HepG2 (cell line): ENCODE results near the gene MPST. TPM values are rescaled to one million over a fixed set of nuclear protein-coding genes. Genes with fewer than 3 reads are reported as not detected.
A peak's percentile ranks its signal among the peaks of the same experiment; 100 is the strongest.

ENCODE experiments used
- ATAC-seq: fragments of 200-7000 bp; cut with Tn5 transposase; 3 replicates; pipeline ENCODE4 v1.9.1; 2020; ENCODE audit warnings: mild to moderate bottlenecking, moderate library complexity
- BruUV-seq: library from RNA; stranded (reverse); fragments of 400-500 nt; replicated peaks from 2 replicates; lab custom pipeline; 2021; lab: Mats Ljungman, UMichigan
- CTCF ChIA-PET: fragments of 300-600 bp; formaldehyde crosslinking; extraction: SDS; loops from one replicate; lab custom pipeline; 2021; ENCODE audit warnings: low total read pairs, inconsistent platforms, low intra/inter-chr PET ratio; lab: Yijun Ruan, JAX
- POLR2A ChIA-PET: fragments of 350-600 bp; sonication (Branson Sonifier 250); formaldehyde crosslinking; loops from one replicate; lab custom pipeline; 2020; ENCODE audit warnings: antibody characterized with exemption, inconsistent platforms; lab: Yijun Ruan, JAX
- DNase-seq: peaks from one replicate; pipeline ENCODE4 v3.0.0-alpha.2; 2015; ENCODE audit warnings: low spot score
- FAIRE-seq: peaks from 3 replicates; lab custom pipeline; 2011; peaks lifted over from hg19 to GRCh38; lab: Jason Lieb, UNC
- H2AFZ ChIP-seq: one replicate; pipeline ENCODE4 v1.6.1; 2011; ENCODE audit warnings: low read length, inconsistent platforms
- H3K27ac ChIP-seq: fragments of 300-600 bp; 3 replicates; pipeline ENCODE4 v1.8.0; 2011; ENCODE audit warnings: mixed run types, mild to moderate bottlenecking, mixed read lengths, low read length, inconsistent platforms; ENCODE audit not compliant: insufficient read depth; ENCODE audit errors: extremely low read length
- H3K27me3 ChIP-seq, 2 experiments: fragments of 200-600 bp in 1 of 2; 2 replicates in 1 of 2; 3 replicates in 1 of 2; pipeline versions ENCODE4 v1.6.0 to v1.8.0; 2011; ENCODE audit warnings: low read length in 2 of 2, mild to moderate bottlenecking in 2 of 2, moderate library complexity in 2 of 2, inconsistent platforms in 1 of 2; ENCODE audit not compliant: insufficient read depth in 2 of 2, control insufficient read depth in 1 of 2
- H3K36me3 ChIP-seq, 2 experiments: fragments of 200-600 bp in 1 of 2; replicated peaks in 1 of 2; 2 replicates in 1 of 2; 3 replicates in 1 of 2; pipeline versions ENCODE4 v1.5.1 to v1.8.0; 2011; ENCODE audit warnings: low read length in 2 of 2, inconsistent platforms in 1 of 2; ENCODE audit not compliant: insufficient read depth in 2 of 2, control insufficient read depth in 1 of 2
- H3K4me1 ChIP-seq: 2 replicates; pipeline ENCODE4 v1.5.1; 2012; ENCODE audit warnings: low read length, inconsistent platforms; ENCODE audit not compliant: insufficient read depth
- H3K4me2 ChIP-seq: 2 replicates; pipeline ENCODE4 v1.6.0; 2011; ENCODE audit warnings: low read depth, low read length, inconsistent platforms
- H3K4me3 ChIP-seq, 3 experiments: fragments of 200-600 bp in 1 of 3; sonication (generic), shearing (Covaris generic) in 1 of 3; replicated peaks in 1 of 3; 2 replicates each; pipeline ENCODE4 v1.5.1; 2011 to 2016; ENCODE audit warnings: low read length in 3 of 3, inconsistent platforms in 2 of 3, low read depth in 2 of 3, mild to moderate bottlenecking in 2 of 3, control low read depth in 1 of 3, mixed read lengths in 1 of 3; ENCODE audit not compliant: insufficient read depth in 1 of 3
- H3K79me2 ChIP-seq: one replicate; pipeline ENCODE4 v1.6.1; 2011; ENCODE audit warnings: low read length, inconsistent platforms; ENCODE audit not compliant: insufficient read depth
- H3K9ac ChIP-seq: 2 replicates; pipeline ENCODE4 v1.6.0; 2011; ENCODE audit warnings: mild to moderate bottlenecking, low read depth, low read length, inconsistent platforms; ENCODE audit not compliant: insufficient read depth
- H3K9me3 ChIP-seq: 2 replicates; pipeline ENCODE4 v1.5.1; 2012; ENCODE audit warnings: mild to moderate bottlenecking, low read length
- H4K20me1 ChIP-seq: 2 replicates; pipeline ENCODE4 v1.6.0; 2011; ENCODE audit warnings: inconsistent platforms, mild to moderate bottlenecking, low read length, moderate library complexity; ENCODE audit not compliant: insufficient read depth
- AFF4 ChIP-seq: sonication (generic); formaldehyde crosslinking; IDR thresholded peaks from 2 replicates; pipeline ENCODE4 v1.4.0; 2020; ENCODE audit warnings: missing genetic modification reagents
- ATAD3A ChIP-seq: sonication (generic); formaldehyde crosslinking; IDR thresholded peaks from 2 replicates; pipeline ENCODE4 v1.4.0; 2020; ENCODE audit warnings: missing genetic modification reagents
- KDM3A ChIP-seq: IDR thresholded peaks from 2 replicates; pipeline ENCODE4 v1.6.1; 2018; ENCODE audit warnings: low read depth, missing compliant biosample characterization
- NFYB ChIP-seq: sonication (generic); formaldehyde crosslinking; IDR thresholded peaks from 2 replicates; pipeline ENCODE4 v1.4.0; 2020; ENCODE audit warnings: missing genetic modification reagents
- SP4 ChIP-seq: sonication (generic); formaldehyde crosslinking; IDR thresholded peaks from 2 replicates; pipeline ENCODE4 v1.8.1; 2023; ENCODE audit warnings: mild to moderate bottlenecking, missing genetic modification reagents
- SRF ChIP-seq: IDR thresholded peaks from 2 replicates; pipeline ENCODE4 v1.6.1; 2011; ENCODE audit warnings: mild to moderate bottlenecking, low read depth, low read length, moderate library complexity
- SSRP1 ChIP-seq: IDR thresholded peaks from 2 replicates; pipeline ENCODE4 v1.6.1; 2016; ENCODE audit warnings: control low read depth
- TBX2 ChIP-seq: sonication (generic); formaldehyde crosslinking; IDR thresholded peaks from 2 replicates; pipeline ENCODE4 v1.5.0; 2020; ENCODE audit warnings: missing genetic modification reagents, mild to moderate bottlenecking, borderline replicate concordance
- TEAD2 ChIP-seq: sonication (generic); formaldehyde crosslinking; IDR thresholded peaks from 2 replicates; pipeline ENCODE4 v1.9.0; 2021; ENCODE audit warnings: missing genetic modification reagents
- ZC3H4 ChIP-seq: sonication (generic); formaldehyde crosslinking; IDR thresholded peaks from 2 replicates; pipeline ENCODE4 v1.4.0; 2020; ENCODE audit warnings: missing genetic modification reagents, borderline replicate concordance
- ZNF263 ChIP-seq: sonication (generic); formaldehyde crosslinking; IDR thresholded peaks from 2 replicates; pipeline ENCODE4 v1.4.0; 2020; ENCODE audit warnings: missing genetic modification reagents
- ZNF512 ChIP-seq: sonication (generic); formaldehyde crosslinking; IDR thresholded peaks from 2 replicates; pipeline ENCODE4 v1.4.0; 2020; ENCODE audit warnings: mild to moderate bottlenecking, missing genetic modification reagents
- ZNF577 ChIP-seq: sonication (generic); formaldehyde crosslinking; IDR thresholded peaks from 2 replicates; pipeline ENCODE4 v1.4.0; 2020; ENCODE audit warnings: mild to moderate bottlenecking, low read depth, missing genetic modification reagents, borderline replicate concordance
- ZNF75D ChIP-seq: sonication (generic); formaldehyde crosslinking; IDR thresholded peaks from 2 replicates; pipeline ENCODE4 v1.8.1; 2023; ENCODE audit warnings: missing genetic modification reagents, mild to moderate bottlenecking, borderline replicate concordance
- ZNF761 ChIP-seq: sonication (generic); formaldehyde crosslinking; conservative IDR thresholded peaks from 2 replicates; pipeline ENCODE4 v1.4.0; 2020; ENCODE audit warnings: mild to moderate bottlenecking, missing genetic modification reagents
- WGBS: methylation state at CpG from one replicate; pipeline ENCODE4 v1.1.6; 2017; ENCODE audit warnings: low lambda C conversion rate; 5-methylcytosine and 5-hydroxymethylcytosine counted together
- in situ Hi-C: cut with HindIII; loops from 2 replicates; pipeline ENCODE4 v1.10.0; 2017; ENCODE audit warnings: low pct_unique_long_range_greater_than_20kb; ENCODE audit not compliant: extremely low pct_ligation_motif_present
- intact Hi-C: fragments of 100-400 bp; cut with micrococcal nuclease; formaldehyde crosslinking; loops from one replicate; pipeline ENCODE4 v1.10.0; 2022; ENCODE audit not compliant: unreplicated experiment
- polyA plus RNA-seq, 8 experiments: library from polyadenylated mRNA; depleted of rRNA in 3 of 8; stranded (reverse) in 7 of 8; unstranded in 1 of 8; fragments of >200 nt; fragmentation: Illumina TruSeq in 4 of 8; extraction: Trizol in 4 of 8; gene quantifications; 2 replicates each; pipeline versions ENCODE4 v1.2.1 to v1.2.3, GENCODE V29; 2011 to 2016; ENCODE audit warnings: low read depth in 4 of 8, missing spikeins in 1 of 8, mixed read lengths in 1 of 8; ENCODE audit not compliant: insufficient read depth in 1 of 8
- total RNA-seq, 5 experiments: library from RNA; depleted of rRNA; stranded (reverse); fragments of >200 nt; fragmentation: Illumina TruSeq; extraction: Trizol; gene quantifications; 2 replicates each; pipeline ENCODE4 v1.2.3, GENCODE V29; 2016; ENCODE audit warnings: low read depth in 1 of 5

Gene MPST
- total and polyA plus RNA-seq, 2 of the 13 experiments (the other 11 are each of a cell fraction or from before 2014, with no cell fraction given) = 133 to 141 TPM

GRCh38 chr22:37075046-37075445 is 55.5 kb downstream of the MPST start:
- no TSS peak for BruUV-seq
- WGBS = 73% methylated on average over 14 of the region's 17 CpGs
- FAIRE-seq (no peak), ATAC-seq (no peak), DNase-seq (no peak)
- CTCF ChIA-PET = no interaction called here
- no peak overlapping the region for H3K4me2 ChIP-seq
- no peaks in the 10 kb centered on the region; a peak in 1 of 5 replicates for H3K27me3 ChIP-seq
- no peak overlapping the region for H3K9ac ChIP-seq
- intact Hi-C loops (loop anchor here (5.0 kb wide), 1 partner anchor 72 kb away; the partner anchor contains the start of gene IL2RB), in situ Hi-C loops (no loop called here)
- peaks cover 11% of the 10 kb centered on the region; the same call in 1 of the 2 replicates for H3K9me3 ChIP-seq
- POLR2A ChIA-PET = no interaction called here
- no peaks in the 10 kb centered on the region for H3K79me2 ChIP-seq
- H3K4me1 ChIP-seq = peaks cover 22% of the 10 kb centered on the region; the same call in 1 of the 2 replicates
- H2AFZ ChIP-seq = no peak overlapping the region
- H4K20me1 ChIP-seq = no peaks in the 10 kb centered on the region
- no peak overlapping the region for H3K4me3 ChIP-seq
- H3K36me3 ChIP-seq = no peaks in the 10 kb centered on the region
- TF ChIP-seq ZNF761 (no peak), SP4 (no peak), SSRP1 (CRISPR knock-in tag) (no peak), ZNF577 (CRISPR knock-in tag) (no peak), ZC3H4 (no peak), ATAD3A (no peak), TBX2 (no peak)
- H3K27ac ChIP-seq = no peak overlapping the region

- no peaks in the 10 kb centered on the region for H3K79me2 ChIP-seq
- H3K4me2 ChIP-seq = no peak overlapping the region
- H3K4me1 ChIP-seq = peaks cover 22% of the 10 kb centered on the region; the same call in 1 of the 2 replicates
- H2AFZ ChIP-seq = no peak overlapping the region
- H3K36me3 ChIP-seq = no peaks in the 10 kb centered on the region
- ChIA-PET POLR2A (no interaction called here), CTCF (no interaction called here)
- FAIRE-seq (no peak), ATAC-seq (no peak), DNase-seq (no peak)
- peaks cover 11% of the 10 kb centered on the region; the same call in 1 of the 2 replicates for H3K9me3 ChIP-seq
- in situ Hi-C loops = no loop called here
- no TSS peak for BruUV-seq
- no peak overlapping the region for H3K9ac ChIP-seq
- 82% methylated on average over 7 of the region's 9 CpGs for WGBS
- H3K27me3 ChIP-seq = no peaks in the 10 kb centered on the region; a peak in 1 of 5 replicates
- no peak overlapping the region for H3K4me3 ChIP-seq
- intact Hi-C loops = loop anchor here (5.0 kb wide), 1 partner anchor 71 kb away; the partner anchor contains the start of gene IL2RB
- H3K27ac ChIP-seq = no peak overlapping the region
- H4K20me1 ChIP-seq = no peaks in the 10 kb centered on the region
- TF ChIP-seq ZNF512 (CRISPR knock-in tag) (0 out of 2 replicates have a peak, but pooled peaks have one; percentile 56), ZNF263 (CRISPR knock-in tag) (peak; percentile 62), NFYB (CRISPR knock-in tag) (no peak), SRF (no peak), ZNF75D (CRISPR knock-in tag) (no peak), AFF4 (no peak), KDM3A (CRISPR knock-in tag) (no peak), TEAD2 (no peak)
Observed at GRCh38 chr22:37075822-37076433, 56.4 kb downstream of the MPST start.
